GM11168 (cell line): ENCODE data around the gene MADCAM1.
"Not testable (repeated sequence)": the region's sequence is repeated elsewhere in the genome, so short reads cannot be mapped to it uniquely, and the experiment has no call there.

Source experiments
- in situ Hi-C: fragments of 300-500 bp; cut with MboI; formaldehyde crosslinking; loops from one replicate; pipeline ENCODE4 v1.12.0; 2022; ENCODE audit warnings: low sequenced_read_pairs; ENCODE audit not compliant: unreplicated experiment

MADCAM1 gene

GRCh38 chr19:464208-464545 lies 32.1 kb upstream of the MADCAM1 start:
- in situ Hi-C loops = no loop called here

- in situ Hi-C loops = no loop called here
These were observed 31.1 kb upstream of the MADCAM1 start for GRCh38 chr19:465056-465816.

- in situ Hi-C loops = no loop called here
These were observed 28.7 kb upstream of the MADCAM1 start for GRCh38 chr19:467554-467953.

- in situ Hi-C loops = no loop called here
These were observed 27.6 kb upstream of the MADCAM1 start for GRCh38 chr19:468587-469256.

GRCh38 chr19:469833-470232 lies 26.5 kb upstream of the MADCAM1 start:
- in situ Hi-C loops = no loop called here

GRCh38 chr19:470701-471100 lies 25.6 kb upstream of the MADCAM1 start:
- in situ Hi-C loops = no loop called here

GRCh38 chr19:472005-472858 lies 24.1 kb upstream of the MADCAM1 start:
- in situ Hi-C loops = no loop called here

GRCh38 chr19:474126-475078 lies 21.9 kb upstream of the MADCAM1 start:
- in situ Hi-C loops = no loop called here

GRCh38 chr19:475360-475759 lies 20.9 kb upstream of the MADCAM1 start:
- in situ Hi-C loops = no loop called here

GRCh38 chr19:478236-478903 lies 17.9 kb upstream of the MADCAM1 start:
- in situ Hi-C loops = no loop called here

- in situ Hi-C loops = no loop called here
These were observed 17.3 kb upstream of the MADCAM1 start for GRCh38 chr19:478976-479375.

GRCh38 chr19:480016-480855 lies 16.1 kb upstream of the MADCAM1 start:
- in situ Hi-C loops = no loop called here

- in situ Hi-C loops = not testable (repeated sequence)
These were observed 15.2 kb upstream of the MADCAM1 start for GRCh38 chr19:481100-481499.

- in situ Hi-C loops = no loop called here
These were observed 13.9 kb upstream of the MADCAM1 start for GRCh38 chr19:482186-483041.

GRCh38 chr19:483332-484072 lies 12.8 kb upstream of the MADCAM1 start:
- in situ Hi-C loops = no loop called here

GRCh38 chr19:484494-484893 lies 11.8 kb upstream of the MADCAM1 start:
- in situ Hi-C loops = no loop called here

- in situ Hi-C loops = no loop called here
These were observed 11.2 kb upstream of the MADCAM1 start for GRCh38 chr19:485077-485476.
